ENCODE results near the gene ALOX5AP.

GRCh38 chr13:30721936-30722335 lies 13.4 kb upstream of the ALOX5AP start:
- TF ChIP-seq CTCF (IDR thresholded peaks at IDR 0.05; ENCODE audit: poor library complexity) = no peak
- no peak for TF ChIP-seq EZH2 (IDR thresholded peaks at IDR 0.05; ENCODE audit: borderline replicate concordance)
- no peak for TF ChIP-seq EZH2phosphoT487 (IDR thresholded peaks at IDR 0.05; ENCODE audit: low read depth, severe bottlenecking, unreplicated experiment)
